ENCODE results near the gene NRDC. TPM values are rescaled to one million over a fixed set of nuclear protein-coding genes. Genes with fewer than 3 reads are reported as not detected.

Gene NRDC
- total and polyA plus RNA-seq, 9 of the 15 experiments (the other 6 are each of a cell fraction or from before 2014, with no cell fraction given): 102 to 371 (median 201) TPM

- 0 out of 2 replicates have a peak, but pooled peaks have one; percentile 29 for TF ChIP-seq ZBTB40 (IDR thresholded peaks at IDR 0.05)
- no peak for TF ChIP-seq ZBTB40 (CRISPR knock-in tag; IDR thresholded peaks at IDR 0.05)
- no peak for TF ChIP-seq KDM4B (IDR thresholded peaks at IDR 0.05; ENCODE audit: borderline replicate concordance in 2 of 2, low read depth in 1 of 2)
- TF ChIP-seq SIN3A (IDR thresholded peaks at IDR 0.05; ENCODE audit: borderline replicate concordance in 2 of 2, control insufficient read depth in 1 of 2, low read depth in 2 of 2, low read length in 2 of 2): 0 out of 4 replicates have a peak, but pooled peaks of 1 of the 2 experiments have one; percentile 34
- peak; percentile 64; the same call in 1 of the 2 replicates for TF ChIP-seq NFIC (IDR thresholded peaks at IDR 0.05)
- no peak for TF ChIP-seq ZNF639 (CRISPR knock-in tag; conservative IDR thresholded peaks at IDR 0.05 in 1 of 2, IDR thresholded peaks at IDR 0.05 in 1 of 2)
- no peak for TF ChIP-seq ZNF655 (CRISPR knock-in tag; IDR thresholded peaks at IDR 0.05)
- peak; percentile 25 for TF ChIP-seq TBP (optimal IDR thresholded peaks at IDR 0.05; ENCODE audit: low read depth, low read length)
- TF ChIP-seq VEZF1 (CRISPR knock-in tag; IDR thresholded peaks at IDR 0.05): 0 out of 2 replicates have a peak, but pooled peaks have one; percentile 11
- TF ChIP-seq FOXM1 (IDR thresholded peaks at IDR 0.05; ENCODE audit: low read depth): peak; percentile 63; the same call in 1 of the 2 replicates
- TF ChIP-seq FOXM1 (CRISPR knock-in tag; IDR thresholded peaks at IDR 0.05; ENCODE audit: low read depth): no peak
These were observed 126.2 kb downstream of the NRDC start (continued) for GRCh38 chr1:51752073-51752948.
